ENCODE data around the gene SLC6A13. TPM values are rescaled to one million over a fixed set of nuclear protein-coding genes. Genes with fewer than 3 reads are reported as not detected.

SLC6A13 gene
- total RNA-seq, 2 experiments from 2014 or later, result 0.34 to 0.80 TPM

- CTCF ChIA-PET, result no interaction called here
- POLR2A ChIA-PET, result no interaction called here
Measured at GRCh38 chr12:206746-207440, 55.7 kb downstream of the SLC6A13 start.

- CTCF ChIA-PET, result interaction anchor here (0.5 kb wide), 1 partner anchor 797 kb away, joined by 3 read pairs; no protein-coding TSS in a partner anchor
- POLR2A ChIA-PET, result no interaction called here
Measured at GRCh38 chr12:205026-205425, 57.6 kb downstream of the SLC6A13 start.

DNA sequence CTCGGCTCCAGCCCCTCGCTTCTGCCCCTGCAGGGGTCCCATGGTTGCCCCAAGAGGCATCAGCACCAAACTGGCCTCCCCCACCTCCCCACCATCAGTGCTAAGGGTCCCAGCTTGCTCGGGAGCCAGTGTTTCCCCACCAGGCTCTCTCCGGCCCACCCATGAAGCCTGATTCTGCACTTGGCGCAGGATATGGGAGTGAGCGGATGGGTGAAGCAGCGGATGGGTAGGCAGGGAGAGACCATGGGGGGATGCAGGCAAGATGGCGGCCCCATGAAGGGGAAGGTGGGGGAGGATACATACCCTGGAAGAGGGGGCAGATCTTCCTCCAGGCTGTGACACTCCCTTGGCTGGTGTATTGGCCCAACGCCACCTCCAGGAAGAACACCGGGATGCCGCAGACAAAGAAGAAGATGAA is 58.4 kb downstream of the SLC6A13 start:
- CTCF ChIA-PET, result interaction anchor here (1.1 kb wide), 1 partner anchor 16 kb away, joined by 3 read pairs; no protein-coding TSS in a partner anchor
- POLR2A ChIA-PET, result no interaction called here

- ChIA-PET POLR2A (no interaction called here), CTCF (interaction anchor here (1.1 kb wide), 1 partner anchor 16 kb away, joined by 3 read pairs; no protein-coding TSS in a partner anchor)
Measured at GRCh38 chr12:203462-204260, 59.0 kb downstream of the SLC6A13 start.

DNA sequence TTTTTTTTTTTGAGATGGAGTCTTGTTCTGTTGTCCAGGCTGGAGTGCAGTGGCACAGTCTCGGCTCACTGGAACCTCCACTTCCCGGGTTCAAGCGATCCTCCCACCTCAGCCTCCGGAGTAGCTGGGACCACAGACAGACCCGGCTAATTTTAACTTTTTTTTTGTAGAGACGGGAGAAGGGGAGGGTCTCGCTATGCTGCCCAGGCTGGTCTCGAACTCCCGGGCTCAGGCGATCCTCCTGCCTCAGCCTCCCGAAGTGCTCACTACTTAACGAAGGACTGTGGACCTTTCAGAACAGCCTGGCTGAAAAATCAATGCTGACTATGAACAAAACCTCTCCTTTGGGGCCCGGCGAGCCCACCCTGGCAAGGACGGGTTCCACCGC is 59.6 kb downstream of the SLC6A13 start:
- ChIA-PET POLR2A (no interaction called here), CTCF (no interaction called here)

DNA sequence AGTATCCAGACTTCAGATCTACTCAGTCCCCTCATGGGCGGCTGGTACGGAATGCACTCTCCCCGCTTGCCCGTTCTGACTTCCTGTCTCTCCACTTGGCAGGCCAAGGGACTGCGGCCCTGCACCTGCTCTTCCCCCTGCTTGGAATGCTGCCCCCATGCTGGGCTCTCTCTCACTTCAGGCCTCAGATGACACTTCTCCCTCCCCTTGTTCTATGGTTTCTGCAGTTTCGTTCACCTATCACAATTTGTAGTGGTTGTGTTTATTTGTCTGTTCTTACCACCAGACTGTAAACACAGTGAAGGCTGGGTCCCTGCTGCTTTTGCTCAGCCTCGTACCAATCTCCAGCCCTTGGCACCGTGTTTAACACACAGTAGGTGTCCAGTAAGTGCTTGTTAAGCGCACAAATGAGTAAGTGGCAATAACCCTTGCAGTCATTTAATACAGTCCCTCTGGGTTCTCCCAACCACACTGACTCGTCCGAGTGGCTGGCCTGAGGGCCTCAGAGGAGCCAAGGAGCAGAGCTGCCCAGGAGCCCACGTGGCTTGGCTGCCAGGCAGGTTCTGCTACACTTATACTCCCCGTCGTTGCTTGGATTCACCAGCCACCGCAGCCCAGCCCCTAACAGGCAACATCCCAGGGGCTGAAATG is 60.4 kb downstream of the SLC6A13 start:
- POLR2A ChIA-PET, result no interaction called here
- CTCF ChIA-PET, result no interaction called here

GRCh38 chr12:201361-201760 is 61.3 kb downstream of the SLC6A13 start:
- ChIA-PET CTCF (no interaction called here), POLR2A (no interaction called here)

DNA sequence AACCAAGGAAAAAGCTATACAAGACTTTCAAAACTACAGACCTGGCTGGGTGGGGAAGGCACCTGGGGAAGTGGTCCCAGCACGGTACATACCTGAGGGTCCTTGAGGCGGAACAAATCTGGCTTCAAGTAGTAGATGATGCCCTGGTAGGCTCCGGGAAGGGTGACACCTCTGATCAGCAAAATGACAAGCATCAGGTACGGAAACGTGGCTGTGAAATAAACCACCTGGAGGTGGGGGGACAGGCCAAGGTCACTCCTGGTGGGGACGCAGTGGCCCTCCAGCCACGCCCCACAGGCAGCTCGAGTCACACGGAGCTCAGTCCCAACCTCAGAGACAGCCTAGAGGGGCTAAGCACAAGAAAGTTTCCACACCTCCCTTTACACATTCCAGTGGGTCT is 63.9 kb downstream of the SLC6A13 start:
- ChIA-PET CTCF (no interaction called here), POLR2A (no interaction called here)

DNA sequence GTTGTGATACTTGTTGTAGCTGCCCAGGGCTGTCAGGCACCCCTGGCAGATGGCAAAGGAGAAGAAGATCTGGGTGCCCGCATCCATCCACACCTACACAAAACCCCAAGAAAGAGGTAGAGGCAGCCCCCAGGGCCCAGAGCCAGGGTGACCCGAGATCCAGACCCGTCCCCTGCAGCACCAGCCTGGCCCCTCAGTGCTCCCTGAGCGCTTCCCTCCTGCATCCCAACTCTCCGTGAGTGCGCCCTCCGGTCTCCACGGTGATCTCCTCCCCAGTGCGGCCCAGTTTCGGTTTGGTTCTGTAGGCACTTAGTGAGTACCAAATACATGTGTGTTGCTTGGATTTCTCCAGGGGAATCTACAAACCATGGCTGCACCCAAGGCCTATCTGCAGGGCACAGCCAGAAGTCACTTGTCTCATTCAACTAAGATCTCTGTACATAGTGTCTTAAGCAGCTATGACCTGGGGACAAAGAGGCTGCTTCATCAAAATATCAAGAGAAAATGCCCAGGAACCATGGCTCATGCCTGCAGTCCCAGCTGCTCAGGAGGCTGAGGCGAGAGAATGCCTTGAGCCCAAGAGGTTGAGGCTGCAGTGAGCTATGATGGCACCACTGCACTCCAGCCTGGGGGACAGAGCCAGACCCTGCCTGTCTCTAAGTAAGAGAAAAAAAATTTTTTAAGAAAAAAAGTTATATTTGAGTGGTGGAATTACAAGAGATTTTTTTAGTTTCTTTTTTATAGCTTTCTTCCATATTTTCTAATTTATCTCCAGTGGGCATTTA is 64.5 kb downstream of the SLC6A13 start:
- POLR2A ChIA-PET, result no interaction called here
- CTCF ChIA-PET, result no interaction called here

GRCh38 chr12:197347-197746 is 65.3 kb downstream of the SLC6A13 start:
- ChIA-PET POLR2A (no interaction called here), CTCF (no interaction called here)

DNA sequence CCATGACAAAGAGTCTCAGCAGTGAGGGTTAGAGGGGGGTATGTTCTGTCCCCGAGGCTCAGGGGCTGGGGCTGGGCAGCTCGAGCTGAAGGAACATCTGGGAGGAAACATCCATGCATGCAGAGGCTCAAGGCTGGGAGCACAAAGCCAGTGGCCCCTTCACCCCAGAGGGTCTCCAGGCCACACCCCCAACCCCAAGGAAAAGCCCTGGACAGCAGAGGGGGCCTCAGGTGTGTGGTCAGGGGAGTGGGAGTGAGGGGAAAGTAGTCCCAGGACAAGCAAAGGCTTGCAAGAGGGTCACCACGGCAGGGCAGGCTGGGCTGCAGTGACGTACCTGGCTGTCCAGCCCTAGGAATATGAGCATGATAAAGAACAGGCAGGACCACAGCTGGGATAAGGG is 66.2 kb downstream of the SLC6A13 start:
- ChIA-PET CTCF (no interaction called here), POLR2A (no interaction called here)

GRCh38 chr12:195951-196350 is 66.7 kb downstream of the SLC6A13 start:
- CTCF ChIA-PET, result no interaction called here
- POLR2A ChIA-PET, result no interaction called here

DNA sequence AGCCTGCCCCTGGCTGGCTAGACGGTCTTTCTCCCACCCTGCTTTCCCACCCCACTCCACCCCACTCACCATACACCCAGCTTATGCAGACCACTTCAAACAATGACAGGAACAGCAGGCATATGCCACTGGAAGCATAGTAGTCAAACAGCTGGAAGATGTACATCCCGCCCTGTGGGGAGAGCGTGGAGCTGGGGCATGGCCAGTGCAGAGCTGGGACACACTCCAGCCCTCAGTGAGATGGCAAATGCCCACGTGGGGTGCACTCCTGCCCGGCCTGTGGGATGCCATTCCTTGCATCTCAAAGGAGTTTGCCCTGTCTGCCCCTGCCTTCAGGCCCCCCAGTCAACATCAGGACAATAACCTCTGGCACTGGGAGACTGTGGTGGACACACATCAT is 67.5 kb downstream of the SLC6A13 start:
- ChIA-PET POLR2A (no interaction called here), CTCF (no interaction called here)

DNA sequence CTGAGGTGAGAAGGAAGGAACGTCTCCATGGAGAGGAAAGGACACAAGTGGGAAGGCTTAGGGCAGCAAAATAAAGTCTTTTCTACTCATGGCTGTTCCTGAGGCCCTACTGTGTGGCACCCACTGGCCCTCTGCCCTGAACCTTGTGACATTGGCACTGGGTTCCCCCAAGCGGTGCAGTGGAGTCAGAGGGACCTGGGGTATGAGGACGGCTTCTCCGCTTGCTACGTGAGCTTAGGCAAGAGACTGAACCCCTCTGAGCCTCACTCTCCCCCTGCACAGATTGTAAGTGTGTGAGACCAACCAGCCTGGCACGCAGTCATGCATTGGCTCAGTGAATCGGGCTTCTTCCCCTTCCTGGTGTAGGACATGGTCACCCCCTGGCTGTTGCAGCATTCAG is 68.4 kb downstream of the SLC6A13 start:
- CTCF ChIA-PET, result no interaction called here
- POLR2A ChIA-PET, result no interaction called here

- ChIA-PET POLR2A (no interaction called here), CTCF (no interaction called here)
Measured at GRCh38 chr12:193261-193660, 69.4 kb downstream of the SLC6A13 start.

DNA sequence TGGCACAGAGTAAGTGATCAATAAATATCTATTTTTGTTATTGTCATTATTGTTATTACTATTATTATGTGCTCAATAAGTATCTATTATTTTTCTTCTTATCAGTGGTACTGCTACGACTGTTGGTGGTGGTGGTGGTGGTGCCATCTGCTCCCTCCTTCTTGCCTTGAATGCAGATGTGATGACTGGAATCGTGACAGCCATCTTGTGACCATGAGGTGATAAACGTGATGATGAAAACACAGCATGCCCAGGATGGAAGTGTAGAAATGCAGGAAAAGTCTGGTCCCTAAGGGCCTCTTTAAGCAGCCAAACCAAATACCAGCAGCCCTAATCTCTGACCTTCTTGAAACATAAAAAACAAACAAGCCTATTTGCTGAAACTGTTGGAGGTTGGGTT is 71.1 kb downstream of the SLC6A13 start:
- ChIA-PET CTCF (no interaction called here), POLR2A (no interaction called here)

DNA sequence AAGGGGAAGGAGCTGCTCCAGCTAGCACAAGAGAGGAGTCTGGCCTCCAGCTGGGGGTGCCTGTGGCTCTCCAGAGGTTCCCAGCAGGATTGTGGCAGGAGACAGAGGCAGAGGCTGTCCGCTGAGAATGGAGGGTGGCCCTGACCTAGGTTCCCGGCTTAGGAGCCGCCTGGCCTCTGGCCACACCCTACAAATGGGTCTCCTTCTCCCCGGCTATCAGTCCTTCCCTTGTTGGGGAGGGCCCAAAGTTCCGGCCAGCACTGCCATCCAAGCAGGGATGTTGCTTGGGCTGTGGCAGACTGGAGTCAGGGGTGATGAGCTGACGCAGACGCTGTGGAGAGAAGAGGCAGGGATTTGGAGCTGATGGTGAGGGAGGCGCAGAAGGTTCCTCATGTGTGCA is 71.8 kb downstream of the SLC6A13 start:
- POLR2A ChIA-PET, result no interaction called here

GRCh38 chr12:189622-189962 is 73.0 kb downstream of the SLC6A13 start:
- CTCF ChIA-PET, result interaction anchor here (2.1 kb wide), 1 partner anchor 30 kb away, joined by 5 read pairs; no protein-coding TSS in a partner anchor
- POLR2A ChIA-PET, result no interaction called here

More for the DNA sequence above, 71.8 kb downstream of the SLC6A13 start:
- CTCF ChIA-PET, result interaction anchor here (2.1 kb wide), 1 partner anchor 29 kb away, joined by 5 read pairs; no protein-coding TSS in a partner anchor

GRCh38 chr12:188910-189621 is 73.6 kb downstream of the SLC6A13 start:
- ChIA-PET CTCF (interaction anchor here (2.1 kb wide), 1 partner anchor 31 kb away, joined by 5 read pairs; no protein-coding TSS in a partner anchor), POLR2A (no interaction called here)

Data from activated CD8-positive, alpha-beta memory T cell treated with anti-CD3 and anti-CD28 coated beads for 36 hours (primary cell).